ENCODE results near the gene TSPO. TPM values are rescaled to one million over a fixed set of nuclear protein-coding genes. Genes with fewer than 3 reads are reported as not detected.

The TSPO gene
- polyA plus RNA-seq, 1 donor (not counting 4 experiments of a cell fraction or from before 2014, with no cell fraction given), result 139 TPM

GRCh38 chr22:43210631-43211515 lies 59.5 kb downstream of the TSPO start:
- Histone ChIP-seq H3K36me3 (ENCODE audit: control insufficient read depth in 2 of 2, extremely low read depth in 1 of 2, insufficient read depth in 2 of 2, low read length in 2 of 2) (no peaks in the 10 kb centered on the region), H3K9me3 (ENCODE audit: control insufficient read depth, low read depth, low read length) (no peaks in the 10 kb centered on the region), H3K4me2 (ENCODE audit: control insufficient read depth, extremely low read depth, insufficient read depth, low read depth, low read length) (no peak overlapping the region), H3K9ac (ENCODE audit: control insufficient read depth, extremely low read depth, insufficient read depth, low read length) (no peak overlapping the region), H3K4me3 (ENCODE audit: control insufficient read depth in 2 of 3, extremely low read depth in 1 of 3, insufficient read depth in 2 of 3, low read depth in 1 of 3, low read length in 3 of 3) (no peak overlapping the region), H3K9me1 (ENCODE audit: control insufficient read depth, extremely low read depth, insufficient read depth, low read length) (no peaks in the 10 kb centered on the region), H3K27me3 (ENCODE audit: control insufficient read depth, extremely low read depth, insufficient read depth, low read length) (peaks cover 15% of the 10 kb centered on the region), H3K79me2 (ENCODE audit: control insufficient read depth, insufficient read depth, low read length) (no peaks in the 10 kb centered on the region), H4K20me1 (ENCODE audit: control insufficient read depth, extremely low read depth, insufficient read depth, low read length) (no peaks in the 10 kb centered on the region), H2AFZ (ENCODE audit: control insufficient read depth, low read length) (no peak overlapping the region), H3K27ac (ENCODE audit: control insufficient read depth, insufficient read depth, low read length) (no peak overlapping the region), H3K4me1 (ENCODE audit: control insufficient read depth, extremely low read depth, insufficient read depth, low read length) (no peaks in the 10 kb centered on the region)
- FAIRE-seq, result no peak
- TF ChIP-seq CTCF (optimal IDR thresholded peaks at IDR 0.05 in 1 of 3, IDR thresholded peaks at IDR 0.05 in 1 of 3, conservative IDR thresholded peaks at IDR 0.05 in 1 of 3; ENCODE audit: extremely low read depth in 1 of 3, insufficient read depth in 2 of 3, low read length in 3 of 3), result no peak
- TF ChIP-seq EZH2 (IDR thresholded peaks at IDR 0.05; ENCODE audit: low read length), result no peak
- dilution Hi-C loops (cut with MboI; ENCODE audit: extremely low pct_ligation_motif_present, low sequenced_read_pairs), result no loop called here
- DNase-seq (ENCODE audit: low read depth, low spot score), result no peak

GRCh38 chr22:43211941-43212433 lies 60.6 kb downstream of the TSPO start:
- Histone ChIP-seq H3K27me3 (ENCODE audit: control insufficient read depth, extremely low read depth, insufficient read depth, low read length) (peaks cover 15% of the 10 kb centered on the region), H3K4me3 (ENCODE audit: control insufficient read depth in 2 of 3, extremely low read depth in 1 of 3, insufficient read depth in 2 of 3, low read depth in 1 of 3, low read length in 3 of 3) (no peak overlapping the region), H3K36me3 (ENCODE audit: control insufficient read depth in 2 of 2, extremely low read depth in 1 of 2, insufficient read depth in 2 of 2, low read length in 2 of 2) (no peaks in the 10 kb centered on the region), H3K4me2 (ENCODE audit: control insufficient read depth, extremely low read depth, insufficient read depth, low read depth, low read length) (no peak overlapping the region), H3K27ac (ENCODE audit: control insufficient read depth, insufficient read depth, low read length) (no peak overlapping the region), H2AFZ (ENCODE audit: control insufficient read depth, low read length) (no peak overlapping the region), H3K4me1 (ENCODE audit: control insufficient read depth, extremely low read depth, insufficient read depth, low read length) (no peaks in the 10 kb centered on the region), H3K9ac (ENCODE audit: control insufficient read depth, extremely low read depth, insufficient read depth, low read length) (no peak overlapping the region), H3K79me2 (ENCODE audit: control insufficient read depth, insufficient read depth, low read length) (no peaks in the 10 kb centered on the region), H4K20me1 (ENCODE audit: control insufficient read depth, extremely low read depth, insufficient read depth, low read length) (no peaks in the 10 kb centered on the region), H3K9me1 (ENCODE audit: control insufficient read depth, extremely low read depth, insufficient read depth, low read length) (no peaks in the 10 kb centered on the region), H3K9me3 (ENCODE audit: control insufficient read depth, low read depth, low read length) (no peaks in the 10 kb centered on the region)
- TF ChIP-seq EZH2 (IDR thresholded peaks at IDR 0.05; ENCODE audit: low read length) (no peak), CTCF (optimal IDR thresholded peaks at IDR 0.05 in 1 of 3, IDR thresholded peaks at IDR 0.05 in 1 of 3, conservative IDR thresholded peaks at IDR 0.05 in 1 of 3; ENCODE audit: extremely low read depth in 1 of 3, insufficient read depth in 2 of 3, low read length in 3 of 3) (no peak)
- no peak for FAIRE-seq
- DNase-seq (ENCODE audit: low read depth, low spot score), result no peak
- dilution Hi-C loops (cut with MboI; ENCODE audit: extremely low pct_ligation_motif_present, low sequenced_read_pairs), result no loop called here
